ENCODE measurements around the gene HLA-DRB1.
"Not testable (repeated sequence)": the region's sequence is repeated elsewhere in the genome, so short reads cannot be mapped to it uniquely, and the experiment has no call there.

The HLA-DRB1 gene

GRCh38 chr6:32589596-32590449, at the start of gene HLA-DRB1:
Gene HLA-DRB1, minus strand, starts transcription at chr6:32589848. Its CDS starts 106 bp downstream, at chr6:32589742.
- peak; percentile 92 to 94 for ATAC-seq (replicated peaks)
- H3K4me1 Mint-ChIP-seq = peaks cover 32 to 58% of the 10 kb centered on the region in 2 donors
- H3K36me3 Mint-ChIP-seq = peaks cover 29 to 47% of the 10 kb centered on the region in 2 donors
- peak within 1 kb of the TSS; percentile 100 for H3K27ac Mint-ChIP-seq
- H3K27me3 Mint-ChIP-seq = no peaks in the 10 kb centered on the region
- no peaks in the 10 kb centered on the region for H3K9me3 Mint-ChIP-seq
- H3K4me3 Mint-ChIP-seq = peak within 1 kb of the TSS; percentile 93
- peak; percentile 67 for DNase-seq

DNA sequence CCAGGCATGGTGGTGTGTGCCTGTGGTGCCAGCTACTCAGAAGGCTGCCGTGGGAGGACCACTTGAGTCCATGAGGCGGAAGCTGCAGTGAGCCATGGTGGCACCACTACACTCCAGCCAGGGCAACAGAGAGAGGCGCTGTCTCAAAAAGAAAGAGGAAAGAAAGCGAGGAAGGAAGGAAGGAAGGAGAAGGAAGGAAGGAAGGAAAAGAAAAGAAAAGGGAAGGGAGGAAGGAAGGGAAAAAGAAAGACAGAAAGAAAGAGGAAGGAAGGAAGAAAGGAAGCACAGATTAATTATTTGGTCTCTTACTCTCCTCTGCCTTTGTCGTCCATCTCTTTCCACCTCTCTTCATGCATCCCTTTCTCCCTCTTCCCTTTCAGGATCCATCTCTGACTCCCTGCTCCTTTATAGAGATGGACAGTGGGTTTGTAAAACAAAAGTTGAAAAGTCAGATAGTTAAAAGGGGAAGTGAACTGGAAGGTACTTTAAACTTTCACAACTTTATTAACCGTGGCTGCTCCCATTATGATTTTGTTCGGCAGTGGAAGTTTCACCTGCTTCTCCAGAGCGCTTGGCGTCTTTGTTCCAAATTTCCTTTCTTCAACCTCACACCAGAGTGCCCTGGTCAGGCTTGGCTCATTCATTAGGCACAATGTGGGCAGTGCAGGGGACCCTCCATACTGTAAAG, 49.0 kb upstream of the HLA-DRB1 start:
- H3K4me1 Mint-ChIP-seq = peaks cover 65 to 89% of the 10 kb centered on the region in 2 donors
- peak; percentile 33 to 48 for ATAC-seq (replicated peaks)
- peaks cover 51 to 63% of the 10 kb centered on the region in 2 donors for H3K36me3 Mint-ChIP-seq
- peak overlapping the region; percentile 100 for H3K27ac Mint-ChIP-seq
- peak; percentile 36 for DNase-seq
- peak overlapping the region; percentile 89 to 93 for H3K4me3 Mint-ChIP-seq
- no peaks in the 10 kb centered on the region for H3K9me3 Mint-ChIP-seq
- H3K27me3 Mint-ChIP-seq = no peaks in the 10 kb centered on the region

DNA sequence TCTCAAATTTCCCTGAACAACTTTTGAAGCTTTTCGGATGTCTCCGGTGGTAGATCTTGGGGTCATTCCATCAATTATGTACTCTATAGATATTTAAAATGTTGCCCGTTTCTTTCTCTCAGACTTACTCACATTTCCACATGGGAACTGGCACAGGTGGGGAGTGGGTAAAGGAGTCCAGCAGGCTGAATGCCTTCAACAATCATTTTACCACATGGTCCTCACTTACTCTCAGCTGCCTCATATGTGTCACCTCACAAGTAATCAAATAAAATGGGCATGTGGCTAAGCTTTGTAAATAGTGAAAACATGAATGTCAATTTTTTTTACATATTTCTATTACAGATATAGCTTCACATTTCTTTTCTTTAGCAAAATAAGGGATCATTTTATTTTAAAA, 48.2 kb upstream of the HLA-DRB1 start:
- ATAC-seq (replicated peaks) = peak in 1 of 2 donors; percentile 9
- H3K4me1 Mint-ChIP-seq = peaks cover 61 to 86% of the 10 kb centered on the region in 2 donors
- no peaks in the 10 kb centered on the region for H3K9me3 Mint-ChIP-seq
- peak overlapping the region; percentile 100 for H3K27ac Mint-ChIP-seq
- H3K27me3 Mint-ChIP-seq = no peaks in the 10 kb centered on the region
- H3K36me3 Mint-ChIP-seq = peaks cover 44 to 55% of the 10 kb centered on the region in 2 donors
- H3K4me3 Mint-ChIP-seq = peak overlapping the region; percentile 89 to 93
- DNase-seq = no peak

- Mint-ChIP-seq H3K36me3 (peaks cover 40 to 49% of the 10 kb centered on the region in 2 donors), H3K4me3 (peak within 1 kb of the TSS; percentile 89 to 93), H3K4me1 (peaks cover 61 to 86% of the 10 kb centered on the region in 2 donors), H3K27me3 (no peaks in the 10 kb centered on the region), H3K27ac (peak within 1 kb of the TSS; percentile 100), H3K9me3 (no peaks in the 10 kb centered on the region)
- ATAC-seq (replicated peaks) (peak; percentile 86 to 89), DNase-seq (peak; percentile 81)
Measured at GRCh38 chr6:32637219-32637880, 47.7 kb upstream of the HLA-DRB1 start, which contains the start of gene HLA-DQA1. Gene HLA-DQA1, plus strand, starts transcription at chr6:32637406. Its CDS starts 53 bp downstream, at chr6:32637459.

GRCh38 chr6:32635526-32636123, 46.0 kb upstream of the HLA-DRB1 start:
- no peak for DNase-seq
- H3K4me1 Mint-ChIP-seq = peaks cover 52 to 80% of the 10 kb centered on the region in 2 donors
- H3K27me3 Mint-ChIP-seq = no peaks in the 10 kb centered on the region
- H3K4me3 Mint-ChIP-seq = peak overlapping the region; percentile 25 to 56
- H3K9me3 Mint-ChIP-seq = peaks cover 4% of the 10 kb centered on the region in 2 donors
- H3K36me3 Mint-ChIP-seq = peaks cover 26 to 36% of the 10 kb centered on the region in 2 donors
- peak overlapping the region; percentile 100 for H3K27ac Mint-ChIP-seq
- no peak for ATAC-seq (replicated peaks)

DNA sequence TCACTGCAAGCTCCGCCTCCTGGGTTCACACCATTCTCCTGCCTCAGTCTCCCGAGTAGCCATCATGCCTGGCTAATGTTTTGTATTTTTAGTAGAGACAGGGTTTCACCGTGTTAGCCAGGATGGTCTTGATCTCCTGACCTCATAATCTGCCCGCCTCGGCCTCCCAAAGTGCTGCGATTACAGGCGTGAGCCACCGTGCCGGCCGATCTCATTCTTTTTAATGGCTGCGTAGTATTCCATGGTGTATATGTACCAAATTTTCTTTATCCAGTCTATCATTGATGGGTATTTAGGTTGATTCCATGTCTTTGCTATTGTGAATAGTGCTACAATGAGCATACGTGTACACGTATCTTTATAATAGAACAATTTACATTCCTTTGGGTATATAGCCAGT, 40.1 kb upstream of the HLA-DRB1 start:
- not testable (repeated sequence) for DNase-seq; H3K27me3 Mint-ChIP-seq; ATAC-seq (replicated peaks); H3K4me3 Mint-ChIP-seq
- Mint-ChIP-seq H3K4me1 (peaks cover 47 to 87% of the 10 kb centered on the region in 2 donors), H3K9me3 (peaks cover 7 to 13% of the 10 kb centered on the region in 2 donors), H3K36me3 (peaks cover 16 to 22% of the 10 kb centered on the region in 2 donors), H3K27ac (peak overlapping the region; percentile 93)

- ATAC-seq (replicated peaks) (peak; percentile 64 to 71), DNase-seq (peak; percentile 73)
- no peaks in the 10 kb centered on the region for H3K27me3 Mint-ChIP-seq
- peak overlapping the region; percentile 83 to 86 for H3K4me3 Mint-ChIP-seq
- peaks cover 46 to 88% of the 10 kb centered on the region in 2 donors for H3K4me1 Mint-ChIP-seq
- H3K36me3 Mint-ChIP-seq = peaks cover 16 to 22% of the 10 kb centered on the region in 2 donors
- peak overlapping the region; percentile 99 for H3K27ac Mint-ChIP-seq
- peaks cover 7 to 13% of the 10 kb centered on the region in 2 donors for H3K9me3 Mint-ChIP-seq
Measured at GRCh38 chr6:32627831-32628230, 38.2 kb upstream of the HLA-DRB1 start.

DNA sequence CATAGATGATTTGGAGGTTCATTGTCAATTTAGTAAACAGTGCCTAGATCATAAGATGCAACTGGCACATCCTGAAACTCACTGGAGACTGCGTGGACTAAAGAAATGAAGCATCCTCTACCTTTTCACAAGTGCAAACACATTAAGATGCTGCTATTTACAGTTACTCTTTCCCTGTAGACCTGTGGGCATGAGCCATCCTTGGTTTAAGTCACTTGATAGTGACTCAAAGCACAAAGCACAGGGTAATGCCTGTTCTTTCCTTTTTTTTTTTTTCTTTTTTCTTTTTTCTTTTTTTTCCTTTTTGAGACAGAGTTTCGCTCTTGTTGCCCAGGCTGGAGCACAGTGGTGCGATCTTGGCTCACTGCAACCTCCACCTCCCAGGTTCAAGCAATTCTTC, 37.6 kb upstream of the HLA-DRB1 start:
- Mint-ChIP-seq H3K27ac (peak overlapping the region; percentile 99), H3K9me3 (peaks cover 7 to 13% of the 10 kb centered on the region in 2 donors), H3K4me1 (peaks cover 46 to 88% of the 10 kb centered on the region in 2 donors), H3K36me3 (peaks cover 16 to 22% of the 10 kb centered on the region in 2 donors), H3K27me3 (no peaks in the 10 kb centered on the region), H3K4me3 (peak overlapping the region; percentile 83 to 86)
- DNase-seq (no peak), ATAC-seq (replicated peaks) (peak in 1 of 2 donors; percentile 9)

GRCh38 chr6:32625137-32625536, 35.5 kb upstream of the HLA-DRB1 start:
- Mint-ChIP-seq H3K9me3 (peaks cover 0 to 5% of the 10 kb centered on the region in 2 donors), H3K27ac (peak overlapping the region; percentile 99), H3K27me3 (no peaks in the 10 kb centered on the region), H3K36me3 (peaks cover 8 to 13% of the 10 kb centered on the region in 2 donors), H3K4me1 (peaks cover 49 to 89% of the 10 kb centered on the region in 2 donors), H3K4me3 (peak overlapping the region; percentile 25 to 67)
- DNase-seq (no peak), ATAC-seq (replicated peaks) (no peak)

GRCh38 chr6:32624565-32624964, 34.9 kb upstream of the HLA-DRB1 start:
- H3K9me3 Mint-ChIP-seq = peaks cover 0 to 2% of the 10 kb centered on the region in 2 donors

DNA sequence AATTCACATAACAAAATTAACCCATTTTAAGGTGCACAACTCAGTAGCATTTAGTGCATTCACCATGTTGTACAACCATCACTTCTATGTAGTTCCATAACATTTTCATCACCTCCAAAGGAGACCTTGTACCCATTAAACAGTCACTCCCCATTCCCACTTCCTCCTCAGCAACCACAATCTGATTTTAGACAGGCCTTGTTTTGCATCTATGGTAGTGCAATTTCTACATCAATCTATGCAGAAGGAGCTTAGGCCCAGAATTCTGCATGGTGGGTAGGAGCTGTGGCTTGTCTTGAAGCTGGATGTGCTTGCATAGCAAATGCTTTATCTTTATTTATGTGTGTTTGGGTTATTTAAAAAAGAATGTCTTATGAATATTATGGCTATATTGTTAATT, 34.0 kb upstream of the HLA-DRB1 start:
- ATAC-seq (replicated peaks) (peak; percentile 5 to 21), DNase-seq (peak; percentile 36)
- H3K9me3 Mint-ChIP-seq = no peaks in the 10 kb centered on the region
- peak overlapping the region; percentile 33 to 54 for H3K4me3 Mint-ChIP-seq
- H3K4me1 Mint-ChIP-seq = peaks cover 44 to 75% of the 10 kb centered on the region in 2 donors
- peak overlapping the region; percentile 95 for H3K27ac Mint-ChIP-seq
- H3K27me3 Mint-ChIP-seq = no peaks in the 10 kb centered on the region
- peaks cover 0 to 6% of the 10 kb centered on the region in 2 donors for H3K36me3 Mint-ChIP-seq

More at GRCh38 chr6:32624565-32624964, 34.9 kb upstream of the HLA-DRB1 start:
- H3K4me1 Mint-ChIP-seq = peaks cover 48 to 83% of the 10 kb centered on the region in 2 donors
- H3K4me3 Mint-ChIP-seq = no peak overlapping the region
- no peaks in the 10 kb centered on the region for H3K27me3 Mint-ChIP-seq
- no peak for ATAC-seq (replicated peaks)
- H3K27ac Mint-ChIP-seq = peak overlapping the region; percentile 95
- DNase-seq = no peak
- H3K36me3 Mint-ChIP-seq = peaks cover 3 to 7% of the 10 kb centered on the region in 2 donors

DNA sequence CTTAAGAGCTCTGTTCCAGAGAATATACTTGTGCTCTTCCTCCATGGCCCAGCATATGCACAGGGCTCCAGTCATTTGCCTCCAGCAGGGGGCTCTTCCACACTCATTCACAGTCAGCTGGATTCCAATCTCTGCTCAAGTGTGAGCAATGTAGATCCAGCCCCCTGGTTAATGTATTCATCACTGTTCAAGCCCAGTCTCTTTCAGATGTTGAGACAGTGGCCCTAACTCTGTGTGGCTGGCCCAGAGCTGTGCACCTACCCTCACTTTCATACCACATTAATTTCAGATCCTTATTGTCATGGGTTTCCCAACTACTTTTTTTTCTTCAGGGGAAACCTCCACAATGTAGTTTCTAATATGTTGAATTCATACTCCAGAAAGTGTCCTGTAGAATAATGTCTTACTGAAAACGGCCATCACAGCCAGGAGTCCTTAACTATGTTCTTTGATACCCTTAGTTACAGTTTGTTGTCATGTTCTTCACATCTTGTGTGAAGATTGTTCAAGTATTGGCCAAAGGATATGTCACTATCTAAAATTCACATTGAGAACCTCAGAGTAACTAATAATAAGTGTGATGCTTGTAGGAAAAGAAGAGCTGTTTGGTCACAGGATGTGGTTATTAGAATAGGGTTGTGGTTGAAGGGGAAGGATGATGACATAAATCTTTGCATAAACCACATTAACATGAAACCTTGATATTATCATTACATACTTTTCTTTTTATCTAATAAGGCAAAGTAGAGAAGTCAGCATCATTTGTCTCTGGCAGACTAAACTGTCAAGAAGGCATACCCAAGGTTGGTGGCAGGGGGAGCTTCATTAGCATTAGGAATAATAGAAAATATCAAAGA, 33.1 kb upstream of the HLA-DRB1 start:
- peak; percentile 71 for DNase-seq
- Mint-ChIP-seq H3K36me3 (peaks cover 0 to 9% of the 10 kb centered on the region in 2 donors), H3K27ac (peak overlapping the region; percentile 95), H3K27me3 (no peaks in the 10 kb centered on the region), H3K4me1 (peaks cover 43 to 65% of the 10 kb centered on the region in 2 donors), H3K9me3 (peaks cover 0 to 4% of the 10 kb centered on the region in 2 donors), H3K4me3 (peak overlapping the region; percentile 57 to 63)
- peak; percentile 88 for ATAC-seq (replicated peaks)

All from stimulated activated naive B cell treated with anti-CD40 and anti-IgM and Interleukin-4, amounts not matched to agents 10 μg/mL and 1 μg/mL and 100 μg/mL, for 72 hours (primary cell).